Neural progenitor cell (in vitro differentiated cells): ENCODE measurements around the gene MYRIP.

ENCODE experiments used
- EZH2 ChIP-seq: fragments of 200-600 bp; sonication (generic); IDR thresholded peaks from 2 replicates; pipeline ENCODE4 v1.6.1; 2017; ENCODE audit warnings: antibody characterized with exemption, mild to moderate bottlenecking, moderate library complexity
- EZH2phosphoT487 ChIP-seq: fragments of 200-600 bp; sonication (generic); IDR thresholded peaks from 2 replicates; pipeline ENCODE4 v1.6.1; 2017; ENCODE audit warnings: antibody characterized with exemption

DNA sequence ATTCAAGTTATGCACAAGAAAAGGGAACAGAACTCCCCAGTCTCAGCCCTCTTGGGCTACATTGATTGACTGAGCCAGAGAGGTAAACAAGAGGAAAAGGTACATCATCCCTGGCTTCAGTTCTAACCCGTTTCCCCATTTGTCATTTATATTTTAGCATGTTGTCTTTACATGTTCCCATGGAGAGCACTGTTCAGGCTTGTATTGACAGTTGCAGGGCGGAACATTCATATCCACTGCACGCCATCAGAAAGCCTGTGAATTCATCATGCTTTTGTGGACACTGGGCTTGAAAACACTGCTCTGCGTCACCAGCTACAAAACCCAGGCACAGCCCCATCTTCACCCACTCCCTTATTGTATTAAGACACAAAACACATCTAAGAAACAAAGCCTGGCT is 259.2 kb downstream of the MYRIP start:
- no peak for TF ChIP-seq EZH2phosphoT487
- no peak for TF ChIP-seq EZH2
